Uterus (tissue), 2 donors: ENCODE results near the gene ATG16L2.

Experiments used
- POLR2A ChIP-seq, 2 donors: fragments of 450-650 bp; IDR thresholded peaks; one replicate each; pipeline ENCODE4 v1.6.1; 2016; ENCODE audit warnings: antibody characterized with exemption in 2 of 2, mild to moderate bottlenecking in 1 of 2, moderate library complexity in 1 of 2
- TF ChIP-seq, protein P1 (sequence below), 4 experiments: fragments of 200-600 bp in 2 of 4; fragments of 450-650 bp in 2 of 4; sonication (generic) in 2 of 4; IDR thresholded peaks; one replicate each; pipeline ENCODE4 v1.5.1; 2016 to 2019; ENCODE audit warnings: antibody characterized with exemption in 4 of 4, mild to moderate bottlenecking in 2 of 4, moderate library complexity in 1 of 4

DNA sequence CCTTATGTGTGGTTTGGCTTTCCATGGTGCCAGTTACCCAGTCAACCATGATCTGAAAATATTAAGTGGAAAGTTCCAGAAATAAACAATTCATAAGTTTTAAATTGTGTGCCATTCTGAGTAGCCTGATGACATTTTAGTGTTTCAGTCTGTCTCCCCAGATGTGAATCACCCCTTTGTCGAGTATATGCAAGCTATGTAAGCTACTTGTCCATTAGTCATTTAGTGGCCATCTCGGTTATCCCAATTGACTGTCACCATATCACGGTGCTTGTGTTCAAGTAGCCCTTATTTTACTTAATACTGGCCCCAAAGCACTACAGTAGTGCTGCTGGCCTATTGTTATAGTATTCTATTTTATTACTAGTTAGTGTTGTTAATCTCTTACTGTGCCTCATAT, 44.9 kb downstream of the ATG16L2 start:
- TF ChIP-seq, protein P1, sequence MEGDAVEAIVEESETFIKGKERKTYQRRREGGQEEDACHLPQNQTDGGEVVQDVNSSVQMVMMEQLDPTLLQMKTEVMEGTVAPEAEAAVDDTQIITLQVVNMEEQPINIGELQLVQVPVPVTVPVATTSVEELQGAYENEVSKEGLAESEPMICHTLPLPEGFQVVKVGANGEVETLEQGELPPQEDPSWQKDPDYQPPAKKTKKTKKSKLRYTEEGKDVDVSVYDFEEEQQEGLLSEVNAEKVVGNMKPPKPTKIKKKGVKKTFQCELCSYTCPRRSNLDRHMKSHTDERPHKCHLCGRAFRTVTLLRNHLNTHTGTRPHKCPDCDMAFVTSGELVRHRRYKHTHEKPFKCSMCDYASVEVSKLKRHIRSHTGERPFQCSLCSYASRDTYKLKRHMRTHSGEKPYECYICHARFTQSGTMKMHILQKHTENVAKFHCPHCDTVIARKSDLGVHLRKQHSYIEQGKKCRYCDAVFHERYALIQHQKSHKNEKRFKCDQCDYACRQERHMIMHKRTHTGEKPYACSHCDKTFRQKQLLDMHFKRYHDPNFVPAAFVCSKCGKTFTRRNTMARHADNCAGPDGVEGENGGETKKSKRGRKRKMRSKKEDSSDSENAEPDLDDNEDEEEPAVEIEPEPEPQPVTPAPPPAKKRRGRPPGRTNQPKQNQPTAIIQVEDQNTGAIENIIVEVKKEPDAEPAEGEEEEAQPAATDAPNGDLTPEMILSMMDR (IDR thresholded peaks at IDR 0.05), result no peak
- TF ChIP-seq POLR2A (IDR thresholded peaks at IDR 0.05), result no peak
